ENCODE results near the gene PPM1L.

DNA sequence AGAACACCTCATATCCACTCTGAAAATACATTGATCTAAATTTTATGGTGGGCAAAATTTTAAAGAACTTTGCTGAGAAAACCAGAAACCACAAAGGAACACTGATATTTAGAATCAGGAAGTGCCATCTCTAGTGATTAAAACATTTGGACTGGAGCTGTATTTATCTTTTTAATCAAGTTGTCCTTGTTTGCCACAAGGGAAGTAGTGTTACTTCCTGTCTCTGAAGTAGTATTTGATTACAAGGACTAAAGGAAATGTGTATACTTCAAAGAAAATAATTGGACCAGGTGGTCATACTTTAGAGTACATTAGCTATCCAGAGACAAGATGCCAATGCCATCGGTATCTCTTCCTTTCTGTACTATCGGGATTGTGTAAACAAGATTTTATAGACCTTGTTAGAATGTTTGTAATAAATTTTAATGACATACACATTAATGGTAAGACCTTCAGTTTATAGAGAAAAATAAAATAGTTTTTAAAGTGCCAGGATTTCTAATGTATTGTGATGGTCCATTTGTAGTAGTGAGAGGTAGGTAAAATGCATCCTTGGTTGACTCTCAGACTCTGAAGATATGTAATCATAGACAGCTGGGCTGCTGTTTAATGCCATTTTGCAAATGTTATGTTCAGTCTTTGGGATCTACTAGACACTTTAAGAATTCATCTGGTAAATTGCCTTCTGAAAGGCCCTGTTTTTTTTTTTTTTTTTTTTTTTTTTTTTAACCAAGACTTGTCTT, 217.2 kb downstream of the PPM1L start:
- TF ChIP-seq CTCF (IDR thresholded peaks at IDR 0.05; ENCODE audit: insufficient read depth, low read length) (no peak), POLR2AphosphoS5 (IDR thresholded peaks at IDR 0.05; ENCODE audit: low read depth) (no peak), REST (IDR thresholded peaks at IDR 0.05; ENCODE audit: insufficient replicate concordance, low read depth) (no peak), SPI1 (IDR thresholded peaks at IDR 0.05; ENCODE audit: borderline replicate concordance, low read depth) (peak; percentile 61), GABPA (IDR thresholded peaks at IDR 0.05; ENCODE audit: low read depth) (no peak)
